ENCODE measurements around the gene MZF1.
A peak's percentile ranks its signal among the peaks of the same experiment; 100 is the strongest.

MZF1 gene

DNA sequence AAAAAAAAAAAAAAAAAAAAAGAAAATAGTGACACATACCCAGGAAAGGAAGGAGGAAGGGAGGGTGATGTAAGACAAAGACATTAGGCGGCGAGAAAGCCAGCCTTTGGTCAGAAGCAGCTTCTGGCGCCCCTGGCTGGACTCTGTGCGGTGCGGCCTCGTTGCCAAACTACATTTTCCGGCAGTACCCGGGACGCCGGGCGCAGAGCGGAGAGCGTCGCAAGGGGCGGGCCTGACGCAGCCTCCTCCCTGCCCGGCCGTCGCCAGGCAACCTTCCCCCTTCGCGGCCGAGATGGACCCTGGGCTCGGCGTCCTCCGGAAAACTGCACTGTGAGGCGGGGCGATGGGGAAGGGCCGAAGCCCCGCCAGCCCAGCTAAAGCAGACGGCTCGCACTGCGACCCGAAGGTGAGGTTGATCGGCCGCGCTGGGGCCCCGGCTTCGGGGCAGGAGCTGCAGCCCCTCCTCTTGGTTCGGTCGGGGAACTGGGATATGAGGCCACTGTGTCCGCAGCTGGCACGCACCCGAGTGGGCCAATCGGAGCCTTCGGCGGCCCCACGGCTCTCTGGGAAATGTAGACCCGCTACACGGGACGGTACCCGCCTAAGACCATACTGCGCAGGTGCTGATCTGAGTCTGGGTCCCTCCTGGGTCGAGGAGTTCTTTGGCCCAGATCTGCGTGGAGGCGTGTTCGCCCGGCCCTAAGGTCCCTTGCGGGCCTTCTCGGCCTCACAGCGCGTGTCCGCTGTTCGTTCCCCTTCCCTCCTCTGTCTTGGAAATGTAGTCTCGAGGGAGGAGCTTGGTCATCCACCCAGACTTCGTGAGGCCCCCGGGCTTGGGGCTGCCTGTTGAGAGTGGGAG lies 2.3 kb upstream of the MZF1 start:
- ATAC-seq: peak; percentile 72
- TF ChIP-seq ZNF70 (CRISPR knock-in tag; IDR thresholded peaks at IDR 0.05) (no peak), TCF4 (CRISPR knock-in tag; IDR thresholded peaks at IDR 0.05; ENCODE audit: borderline replicate concordance) (0 out of 2 replicates have a peak, but pooled peaks have one; percentile 4)
- TF ChIP-seq, protein P1, sequence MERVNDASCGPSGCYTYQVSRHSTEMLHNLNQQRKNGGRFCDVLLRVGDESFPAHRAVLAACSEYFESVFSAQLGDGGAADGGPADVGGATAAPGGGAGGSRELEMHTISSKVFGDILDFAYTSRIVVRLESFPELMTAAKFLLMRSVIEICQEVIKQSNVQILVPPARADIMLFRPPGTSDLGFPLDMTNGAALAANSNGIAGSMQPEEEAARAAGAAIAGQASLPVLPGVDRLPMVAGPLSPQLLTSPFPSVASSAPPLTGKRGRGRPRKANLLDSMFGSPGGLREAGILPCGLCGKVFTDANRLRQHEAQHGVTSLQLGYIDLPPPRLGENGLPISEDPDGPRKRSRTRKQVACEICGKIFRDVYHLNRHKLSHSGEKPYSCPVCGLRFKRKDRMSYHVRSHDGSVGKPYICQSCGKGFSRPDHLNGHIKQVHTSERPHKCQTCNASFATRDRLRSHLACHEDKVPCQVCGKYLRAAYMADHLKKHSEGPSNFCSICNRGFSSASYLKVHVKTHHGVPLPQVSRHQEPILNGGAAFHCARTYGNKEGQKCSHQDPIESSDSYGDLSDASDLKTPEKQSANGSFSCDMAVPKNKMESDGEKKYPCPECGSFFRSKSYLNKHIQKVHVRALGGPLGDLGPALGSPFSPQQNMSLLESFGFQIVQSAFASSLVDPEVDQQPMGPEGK (CRISPR knock-in tag; IDR thresholded peaks at IDR 0.05; ENCODE audit: borderline replicate concordance): peak; percentile 13; the same call in 1 of the 2 replicates

DNA sequence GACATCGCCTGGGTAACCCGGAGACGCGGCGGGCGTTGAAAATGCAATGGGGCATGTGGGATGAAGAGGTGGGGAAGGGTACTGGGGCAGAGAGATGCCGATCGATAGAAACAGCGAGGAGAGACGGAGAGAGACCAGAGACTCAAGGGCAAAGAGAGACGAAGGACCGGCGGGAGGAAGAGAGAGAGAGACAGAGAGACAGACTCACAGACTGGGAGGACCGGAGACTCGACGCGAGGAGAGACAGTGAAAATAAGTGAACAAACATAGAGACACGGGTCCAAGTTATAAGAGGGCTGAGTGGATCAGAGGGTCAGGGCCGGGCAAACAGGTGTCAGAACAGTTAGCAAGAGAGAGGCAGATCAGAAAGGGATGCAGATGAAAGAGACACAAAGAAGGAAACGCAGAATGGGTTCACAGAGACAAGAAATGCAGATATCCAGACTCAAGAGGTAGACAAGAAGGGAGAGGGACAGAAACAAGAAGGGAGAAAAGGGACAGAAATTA lies 576 bp upstream of the MZF1 start:
- TF ChIP-seq, protein P2, sequence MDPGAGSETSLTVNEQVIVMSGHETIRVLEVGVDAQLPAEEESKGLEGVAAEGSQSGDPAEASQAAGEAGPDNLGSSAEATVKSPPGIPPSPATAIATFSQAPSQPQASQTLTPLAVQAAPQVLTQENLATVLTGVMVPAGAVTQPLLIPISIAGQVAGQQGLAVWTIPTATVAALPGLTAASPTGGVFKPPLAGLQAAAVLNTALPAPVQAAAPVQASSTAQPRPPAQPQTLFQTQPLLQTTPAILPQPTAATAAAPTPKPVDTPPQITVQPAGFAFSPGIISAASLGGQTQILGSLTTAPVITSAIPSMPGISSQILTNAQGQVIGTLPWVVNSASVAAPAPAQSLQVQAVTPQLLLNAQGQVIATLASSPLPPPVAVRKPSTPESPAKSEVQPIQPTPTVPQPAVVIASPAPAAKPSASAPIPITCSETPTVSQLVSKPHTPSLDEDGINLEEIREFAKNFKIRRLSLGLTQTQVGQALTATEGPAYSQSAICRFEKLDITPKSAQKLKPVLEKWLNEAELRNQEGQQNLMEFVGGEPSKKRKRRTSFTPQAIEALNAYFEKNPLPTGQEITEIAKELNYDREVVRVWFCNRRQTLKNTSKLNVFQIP (CRISPR knock-in tag; IDR thresholded peaks at IDR 0.05; ENCODE audit: borderline replicate concordance, low read depth): no peak
- TF ChIP-seq SNAI2 (CRISPR knock-in tag; IDR thresholded peaks at IDR 0.05): no peak
- no peak for TF ChIP-seq BACH2 (CRISPR knock-in tag; IDR thresholded peaks at IDR 0.05; ENCODE audit: borderline replicate concordance)
- no peak for TF ChIP-seq PPARA (CRISPR knock-in tag; IDR thresholded peaks at IDR 0.05; ENCODE audit: borderline replicate concordance)
- TF ChIP-seq ZFP30 (CRISPR knock-in tag; IDR thresholded peaks at IDR 0.05): no peak
- ATAC-seq: no peak

DNA sequence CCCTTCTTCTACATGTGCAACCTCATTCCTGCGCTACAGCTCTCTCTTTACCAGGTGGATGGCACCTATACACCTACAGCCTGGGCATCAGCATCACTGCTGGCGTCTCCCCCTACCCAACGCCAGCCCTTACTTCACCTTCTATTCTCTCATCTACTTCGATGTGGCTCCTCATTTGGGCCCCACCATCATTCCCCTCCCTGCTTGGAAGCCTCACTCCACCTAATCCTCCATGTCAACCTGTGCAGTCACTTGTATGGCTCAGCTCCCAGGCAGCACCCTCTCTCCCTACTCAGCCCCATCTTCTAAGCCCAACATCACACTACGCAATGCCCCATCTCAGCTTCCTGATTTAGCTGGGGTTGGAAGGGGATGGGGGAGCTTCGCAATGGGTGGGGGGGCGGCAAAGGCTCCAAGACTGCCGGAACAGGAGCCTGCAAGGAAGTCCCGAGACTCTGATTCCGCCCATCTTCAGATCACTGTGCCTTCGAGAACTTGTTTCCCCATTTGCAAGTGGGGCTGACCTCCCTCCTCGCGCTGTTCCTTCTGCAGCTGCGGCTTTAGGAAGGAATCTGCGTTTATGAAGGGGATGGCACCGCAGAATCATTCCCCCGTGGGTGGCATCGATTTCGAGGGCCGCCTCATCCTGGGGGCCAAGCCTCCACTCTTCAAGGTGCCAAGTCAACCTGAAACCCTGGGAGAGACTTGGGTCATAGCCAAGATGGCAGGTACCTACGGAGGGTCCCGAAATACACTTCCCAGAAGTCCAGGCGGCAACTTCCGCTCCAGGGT lies 913 bp downstream of the MZF1 start:
- no peak for TF ChIP-seq ZNF565 (CRISPR knock-in tag; conservative IDR thresholded peaks at IDR 0.05; ENCODE audit: low read depth)
- TF ChIP-seq OSR1 (CRISPR knock-in tag; IDR thresholded peaks at IDR 0.05): no peak
- no peak for TF ChIP-seq TCF4 (CRISPR knock-in tag; IDR thresholded peaks at IDR 0.05; ENCODE audit: borderline replicate concordance)
- TF ChIP-seq PPARA (CRISPR knock-in tag; IDR thresholded peaks at IDR 0.05; ENCODE audit: borderline replicate concordance): no peak
- TF ChIP-seq, protein P3, sequence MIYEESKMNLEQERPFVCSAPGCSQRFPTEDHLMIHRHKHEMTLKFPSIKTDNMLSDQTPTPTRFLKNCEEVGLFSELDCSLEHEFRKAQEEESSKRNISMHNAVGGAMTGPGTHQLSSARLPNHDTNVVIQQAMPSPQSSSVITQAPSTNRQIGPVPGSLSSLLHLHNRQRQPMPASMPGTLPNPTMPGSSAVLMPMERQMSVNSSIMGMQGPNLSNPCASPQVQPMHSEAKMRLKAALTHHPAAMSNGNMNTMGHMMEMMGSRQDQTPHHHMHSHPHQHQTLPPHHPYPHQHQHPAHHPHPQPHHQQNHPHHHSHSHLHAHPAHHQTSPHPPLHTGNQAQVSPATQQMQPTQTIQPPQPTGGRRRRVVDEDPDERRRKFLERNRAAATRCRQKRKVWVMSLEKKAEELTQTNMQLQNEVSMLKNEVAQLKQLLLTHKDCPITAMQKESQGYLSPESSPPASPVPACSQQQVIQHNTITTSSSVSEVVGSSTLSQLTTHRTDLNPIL (CRISPR knock-in tag; IDR thresholded peaks at IDR 0.05; ENCODE audit: low read depth): no peak
- TF ChIP-seq, protein P2 (CRISPR knock-in tag; IDR thresholded peaks at IDR 0.05; ENCODE audit: borderline replicate concordance, low read depth): no peak
- no peak for TF ChIP-seq ESRRG (CRISPR knock-in tag; IDR thresholded peaks at IDR 0.05)
- ATAC-seq: no peak

DNA sequence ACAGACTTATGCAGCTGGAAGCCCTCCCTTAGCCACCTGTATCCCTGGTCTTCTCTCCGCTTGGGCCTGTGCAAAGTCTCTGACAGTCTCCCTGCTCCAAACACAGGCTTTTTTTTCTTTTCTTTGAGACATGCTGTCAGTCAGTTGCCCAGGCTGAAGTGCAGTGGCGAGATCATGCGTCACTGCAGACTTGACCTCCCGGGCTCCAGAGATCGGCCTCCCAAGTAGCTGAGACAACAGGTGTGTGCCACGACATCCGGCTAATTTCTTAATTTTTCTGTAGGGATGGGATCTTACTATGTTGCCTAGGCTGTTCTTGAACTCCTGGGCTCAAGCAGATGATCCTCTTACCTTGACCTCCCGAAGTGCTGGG lies 1.6 kb downstream of the MZF1 start:
- ATAC-seq: no peak
- TF ChIP-seq, protein P4, sequence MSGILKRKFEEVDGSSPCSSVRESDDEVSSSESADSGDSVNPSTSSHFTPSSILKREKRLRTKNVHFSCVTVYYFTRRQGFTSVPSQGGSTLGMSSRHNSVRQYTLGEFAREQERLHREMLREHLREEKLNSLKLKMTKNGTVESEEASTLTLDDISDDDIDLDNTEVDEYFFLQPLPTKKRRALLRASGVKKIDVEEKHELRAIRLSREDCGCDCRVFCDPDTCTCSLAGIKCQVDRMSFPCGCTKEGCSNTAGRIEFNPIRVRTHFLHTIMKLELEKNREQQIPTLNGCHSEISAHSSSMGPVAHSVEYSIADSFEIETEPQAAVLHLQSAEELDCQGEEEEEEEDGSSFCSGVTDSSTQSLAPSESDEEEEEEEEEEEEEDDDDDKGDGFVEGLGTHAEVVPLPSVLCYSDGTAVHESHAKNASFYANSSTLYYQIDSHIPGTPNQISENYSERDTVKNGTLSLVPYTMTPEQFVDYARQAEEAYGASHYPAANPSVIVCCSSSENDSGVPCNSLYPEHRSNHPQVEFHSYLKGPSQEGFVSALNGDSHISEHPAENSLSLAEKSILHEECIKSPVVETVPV (CRISPR knock-in tag; IDR thresholded peaks at IDR 0.05): no peak
- TF ChIP-seq GLIS3 (CRISPR knock-in tag; IDR thresholded peaks at IDR 0.05): no peak
- no peak for TF ChIP-seq ZFP3 (CRISPR knock-in tag; IDR thresholded peaks at IDR 0.05)
- TF ChIP-seq ZC3H10 (CRISPR knock-in tag; IDR thresholded peaks at IDR 0.05): no peak
- TF ChIP-seq ZFP30 (CRISPR knock-in tag; IDR thresholded peaks at IDR 0.05): no peak
- no peak for TF ChIP-seq ZNF565 (CRISPR knock-in tag; conservative IDR thresholded peaks at IDR 0.05; ENCODE audit: low read depth)
- no peak for TF ChIP-seq OSR1 (CRISPR knock-in tag; IDR thresholded peaks at IDR 0.05)
- TF ChIP-seq, protein P1 (CRISPR knock-in tag; IDR thresholded peaks at IDR 0.05; ENCODE audit: borderline replicate concordance): no peak
- TF ChIP-seq ARNTL (CRISPR knock-in tag; IDR thresholded peaks at IDR 0.05; ENCODE audit: borderline replicate concordance, low read depth): no peak
- TF ChIP-seq, protein P5, sequence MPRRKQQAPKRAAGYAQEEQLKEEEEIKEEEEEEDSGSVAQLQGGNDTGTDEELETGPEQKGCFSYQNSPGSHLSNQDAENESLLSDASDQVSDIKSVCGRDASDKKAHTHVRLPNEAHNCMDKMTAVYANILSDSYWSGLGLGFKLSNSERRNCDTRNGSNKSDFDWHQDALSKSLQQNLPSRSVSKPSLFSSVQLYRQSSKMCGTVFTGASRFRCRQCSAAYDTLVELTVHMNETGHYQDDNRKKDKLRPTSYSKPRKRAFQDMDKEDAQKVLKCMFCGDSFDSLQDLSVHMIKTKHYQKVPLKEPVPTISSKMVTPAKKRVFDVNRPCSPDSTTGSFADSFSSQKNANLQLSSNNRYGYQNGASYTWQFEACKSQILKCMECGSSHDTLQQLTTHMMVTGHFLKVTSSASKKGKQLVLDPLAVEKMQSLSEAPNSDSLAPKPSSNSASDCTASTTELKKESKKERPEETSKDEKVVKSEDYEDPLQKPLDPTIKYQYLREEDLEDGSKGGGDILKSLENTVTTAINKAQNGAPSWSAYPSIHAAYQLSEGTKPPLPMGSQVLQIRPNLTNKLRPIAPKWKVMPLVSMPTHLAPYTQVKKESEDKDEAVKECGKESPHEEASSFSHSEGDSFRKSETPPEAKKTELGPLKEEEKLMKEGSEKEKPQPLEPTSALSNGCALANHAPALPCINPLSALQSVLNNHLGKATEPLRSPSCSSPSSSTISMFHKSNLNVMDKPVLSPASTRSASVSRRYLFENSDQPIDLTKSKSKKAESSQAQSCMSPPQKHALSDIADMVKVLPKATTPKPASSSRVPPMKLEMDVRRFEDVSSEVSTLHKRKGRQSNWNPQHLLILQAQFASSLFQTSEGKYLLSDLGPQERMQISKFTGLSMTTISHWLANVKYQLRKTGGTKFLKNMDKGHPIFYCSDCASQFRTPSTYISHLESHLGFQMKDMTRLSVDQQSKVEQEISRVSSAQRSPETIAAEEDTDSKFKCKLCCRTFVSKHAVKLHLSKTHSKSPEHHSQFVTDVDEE (CRISPR knock-in tag; IDR thresholded peaks at IDR 0.05): no peak
- TF ChIP-seq CSDC2 (CRISPR knock-in tag; IDR thresholded peaks at IDR 0.05): no peak
- TF ChIP-seq PPARA (CRISPR knock-in tag; IDR thresholded peaks at IDR 0.05; ENCODE audit: borderline replicate concordance): no peak
- no peak for TF ChIP-seq ZNF70 (CRISPR knock-in tag; IDR thresholded peaks at IDR 0.05)

Data from SK-N-SH treated with all-trans-retinoic acid at 6 μM for 48 hours (cell line).